ENCODE data around the gene LARGE1. TPM values are rescaled to one million over a fixed set of nuclear protein-coding genes. Genes with fewer than 3 reads are reported as not detected.

LARGE1 gene
- total and polyA plus RNA-seq, 2 of the 8 experiments (the other 6 are each of a cell fraction or from before 2014, with no cell fraction given), result 43.7 to 83.0 TPM

DNA sequence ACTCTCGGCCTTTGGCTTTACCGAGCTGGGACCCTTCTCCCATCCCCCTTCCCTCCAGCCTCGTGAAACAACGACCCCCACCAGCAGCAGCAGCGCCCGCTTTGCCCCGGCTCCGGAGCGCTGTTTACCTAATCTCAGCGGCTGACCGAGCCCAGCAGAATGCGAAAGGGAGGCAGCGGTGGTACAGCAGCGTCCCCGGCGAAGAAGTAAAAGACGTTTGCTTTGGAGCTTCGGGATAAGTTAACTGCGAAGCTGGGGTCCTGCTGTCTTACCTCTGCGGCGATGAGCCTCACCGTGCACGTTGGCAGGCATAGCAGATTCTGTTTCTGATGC, 2.0 kb upstream of the LARGE1 start (continued):
- peak; percentile 39; the same call in 1 of the 2 replicates for TF ChIP-seq TBP (IDR thresholded peaks at IDR 0.05; ENCODE audit: low read depth, low read length)
- TF ChIP-seq RAD21 (IDR thresholded peaks at IDR 0.05 in 1 of 2, conservative IDR thresholded peaks at IDR 0.05 in 1 of 2; ENCODE audit: low read depth in 2 of 2, low read length in 2 of 2), result peak; percentile 13 to 18; a peak in 1 of 4 replicates
- TF ChIP-seq, protein P1, sequence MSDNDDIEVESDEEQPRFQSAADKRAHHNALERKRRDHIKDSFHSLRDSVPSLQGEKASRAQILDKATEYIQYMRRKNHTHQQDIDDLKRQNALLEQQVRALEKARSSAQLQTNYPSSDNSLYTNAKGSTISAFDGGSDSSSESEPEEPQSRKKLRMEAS (IDR thresholded peaks at IDR 0.05), result peak; percentile 74
- no peak for TF ChIP-seq BACH1 (IDR thresholded peaks at IDR 0.05; ENCODE audit: low read length)
